GM19240 (cell line): ENCODE data around the gene WSB1.
A peak's percentile ranks its signal among the peaks of the same experiment; 100 is the strongest.
"Not testable (repeated sequence)": the region's sequence is repeated elsewhere in the genome, so short reads cannot be mapped to it uniquely, and the experiment has no call there.

ENCODE experiments used
- DNase-seq: peaks from one replicate; pipeline ENCODE4 v3.0.0; 2011; ENCODE audit warnings: low spot score; ENCODE audit not compliant: insufficient read length

WSB1 gene, protein sequence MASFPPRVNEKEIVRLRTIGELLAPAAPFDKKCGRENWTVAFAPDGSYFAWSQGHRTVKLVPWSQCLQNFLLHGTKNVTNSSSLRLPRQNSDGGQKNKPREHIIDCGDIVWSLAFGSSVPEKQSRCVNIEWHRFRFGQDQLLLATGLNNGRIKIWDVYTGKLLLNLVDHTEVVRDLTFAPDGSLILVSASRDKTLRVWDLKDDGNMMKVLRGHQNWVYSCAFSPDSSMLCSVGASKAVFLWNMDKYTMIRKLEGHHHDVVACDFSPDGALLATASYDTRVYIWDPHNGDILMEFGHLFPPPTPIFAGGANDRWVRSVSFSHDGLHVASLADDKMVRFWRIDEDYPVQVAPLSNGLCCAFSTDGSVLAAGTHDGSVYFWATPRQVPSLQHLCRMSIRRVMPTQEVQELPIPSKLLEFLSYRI

DNA sequence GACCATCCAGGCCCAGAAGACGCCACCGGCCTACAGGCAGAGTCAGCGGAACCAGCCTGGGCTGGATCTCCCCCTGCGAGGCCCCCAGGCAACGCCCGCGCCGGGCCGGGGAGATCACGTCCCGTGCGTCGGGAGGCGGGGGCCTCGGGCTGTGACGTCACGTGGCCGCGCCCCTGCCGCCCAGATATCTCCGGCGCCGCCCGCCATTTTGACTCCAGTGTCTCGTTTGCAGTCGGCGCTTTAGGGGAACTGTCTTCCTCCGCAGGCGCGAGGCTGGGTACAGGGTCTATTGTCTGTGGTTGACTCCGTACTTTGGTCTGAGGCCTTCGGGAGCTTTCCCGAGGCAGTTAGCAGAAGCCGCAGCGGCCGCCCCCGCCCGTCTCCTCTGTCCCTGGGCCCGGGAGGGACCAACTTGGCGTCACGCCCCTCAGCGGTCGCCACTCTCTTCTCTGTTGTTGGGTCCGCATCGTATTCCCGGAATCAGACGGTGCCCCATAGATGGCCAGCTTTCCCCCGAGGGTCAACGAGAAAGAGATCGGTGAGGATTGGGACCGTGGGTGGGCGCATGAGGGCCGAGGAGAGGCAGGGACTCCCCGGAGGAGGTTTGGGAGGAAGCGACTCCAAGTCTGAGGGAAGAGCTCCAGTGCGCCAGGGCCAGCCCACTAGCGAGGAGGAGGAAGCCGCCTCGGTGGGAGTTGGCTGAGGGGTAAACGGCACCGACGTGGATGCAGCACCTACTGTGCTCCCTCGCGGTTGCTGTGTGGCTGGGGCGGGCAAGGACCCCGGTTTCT lies at the start of gene WSB1:
WSB1 (plus strand) TSS at position 217 of the 791 bp plus-strand sequence; CDS start at position 499, 282 bp downstream.
- DNase-seq = peak; percentile 84

DNA sequence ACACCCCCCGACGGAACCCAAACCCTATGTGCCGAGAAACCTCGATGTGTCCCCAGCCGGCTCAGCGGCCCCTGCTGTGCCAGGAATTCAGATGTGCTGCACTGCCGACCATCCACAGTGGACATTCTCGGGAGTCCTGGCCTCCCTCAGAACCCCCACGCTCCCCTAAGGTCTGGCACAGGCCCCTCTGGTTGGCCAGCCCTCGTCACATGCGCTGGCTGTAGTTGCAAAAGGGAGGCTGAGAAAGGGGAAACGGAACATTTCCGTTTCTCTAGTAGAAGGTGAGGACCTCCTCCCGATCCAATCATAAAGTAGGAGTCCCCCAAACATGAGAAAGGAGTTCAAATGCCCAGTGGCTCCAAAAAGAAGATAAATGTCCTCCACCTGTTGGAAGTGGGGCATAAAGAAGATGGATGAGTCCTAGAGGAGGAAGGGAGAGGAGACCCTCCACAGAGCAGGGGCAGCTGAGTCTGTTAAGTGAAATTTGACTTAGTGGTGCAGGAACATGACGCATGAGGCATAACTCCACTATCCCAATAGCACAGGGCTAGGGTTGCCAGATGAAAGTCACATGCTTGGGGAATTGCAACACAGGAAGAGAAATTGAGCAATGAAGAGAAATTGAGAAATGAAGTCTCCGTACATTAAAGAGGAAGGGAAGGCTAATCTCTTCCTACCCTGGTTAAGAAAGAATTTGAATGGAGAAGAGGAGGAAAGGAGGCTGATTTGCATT lies 49.3 kb upstream of the WSB1 start:
- no peak for DNase-seq

- peak; percentile 63 for DNase-seq
Measured at GRCh38 chr17:27245230-27245696, 48.7 kb upstream of the WSB1 start.

DNA sequence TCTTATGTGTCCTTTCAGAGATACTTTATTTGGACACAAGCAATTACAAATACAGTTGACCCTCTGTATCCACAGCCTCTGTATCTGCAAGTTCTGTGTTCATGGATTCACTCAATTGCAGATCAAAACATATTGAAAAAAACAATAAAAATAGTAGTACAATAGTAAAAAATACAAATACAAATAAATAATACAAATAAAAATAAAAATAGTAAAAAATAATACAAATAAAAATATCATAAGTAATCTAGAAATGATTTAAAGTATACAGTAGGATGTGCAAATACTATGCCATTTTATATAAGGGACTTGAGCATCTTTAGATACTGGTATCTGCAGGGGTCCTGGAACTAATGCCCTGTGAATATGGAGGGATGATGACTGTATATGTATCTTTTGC lies 47.4 kb upstream of the WSB1 start:
- DNase-seq = no peak

GRCh38 chr17:27247071-27247957 lies 46.6 kb upstream of the WSB1 start:
- no peak for DNase-seq

DNA sequence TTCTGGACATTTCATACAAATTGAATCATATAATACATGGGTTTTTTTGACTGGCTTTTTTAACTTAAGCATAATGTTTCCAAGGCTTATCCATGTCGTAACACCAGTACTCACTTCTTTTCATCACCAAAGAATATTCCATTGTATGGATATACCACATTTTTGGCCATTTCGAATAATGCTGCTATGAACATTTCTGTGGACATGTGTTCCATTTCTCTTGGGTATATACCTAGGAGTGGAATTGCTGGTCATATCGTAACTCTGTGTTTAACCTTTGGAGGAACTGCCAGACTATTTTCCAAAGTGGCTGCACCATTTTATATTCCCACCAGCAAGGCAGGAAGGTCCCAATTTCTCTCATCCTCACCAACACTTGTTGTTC lies 46.0 kb upstream of the WSB1 start:
- DNase-seq = no peak

DNA sequence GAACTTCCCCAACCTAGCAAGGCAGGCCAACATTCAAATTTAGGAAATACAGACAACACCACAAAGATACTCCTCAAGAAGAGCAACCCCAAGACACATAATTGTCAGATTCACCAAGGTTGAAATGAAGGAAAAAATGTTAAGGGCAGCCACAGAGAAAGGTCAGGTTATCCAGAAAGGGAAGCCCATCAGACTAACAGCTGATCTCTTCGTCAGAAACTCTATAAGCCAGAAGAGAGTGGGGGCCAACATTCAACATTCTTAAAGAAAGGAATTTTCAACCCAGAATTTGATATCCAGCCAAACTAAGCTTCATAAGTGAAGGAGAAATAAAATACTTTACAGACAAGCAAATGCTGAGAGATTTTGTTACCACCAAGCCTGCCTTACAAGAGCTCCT lies 43.1 kb upstream of the WSB1 start:
- DNase-seq = not testable (repeated sequence)

GRCh38 chr17:27254802-27255201 lies 39.1 kb upstream of the WSB1 start:
- not testable (repeated sequence) for DNase-seq

DNA sequence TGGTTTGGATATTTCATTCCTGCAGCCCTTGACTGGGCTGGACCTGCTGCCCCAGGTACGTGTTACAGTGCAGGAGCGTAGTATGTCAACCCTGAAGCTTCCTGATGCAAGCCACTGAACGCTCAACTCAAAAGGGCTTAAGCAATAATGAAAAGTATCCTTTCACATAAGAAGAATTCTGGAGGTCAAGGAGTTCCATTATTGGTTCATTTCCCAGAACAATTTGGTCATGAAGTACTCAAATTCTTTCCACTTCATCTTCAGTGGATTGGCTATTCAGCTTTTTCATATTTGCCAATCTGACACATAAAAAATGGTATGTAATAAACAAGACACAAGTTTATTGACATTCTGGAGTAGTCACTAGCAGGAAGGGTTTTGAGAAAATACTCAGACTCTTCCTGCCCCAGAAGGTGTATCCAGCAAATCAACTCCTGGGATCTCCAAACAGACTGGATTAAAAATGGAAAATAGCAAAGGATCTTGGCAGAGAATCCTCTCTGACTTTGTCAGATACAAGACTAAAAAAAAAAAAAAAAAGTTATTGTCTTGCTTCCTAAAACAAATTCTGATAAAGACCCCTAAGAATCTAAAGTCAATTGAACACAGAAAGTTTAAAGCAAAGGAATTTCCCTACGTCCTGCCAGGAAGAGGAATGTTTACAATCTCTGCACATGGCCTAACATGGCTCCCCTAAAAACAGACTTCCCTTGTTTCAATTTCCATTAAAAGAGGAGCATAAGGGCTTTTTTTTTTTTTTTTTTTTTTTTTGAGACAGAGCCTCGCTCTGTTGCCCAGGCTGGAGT lies 37.5 kb upstream of the WSB1 start:
- no peak for DNase-seq

- DNase-seq = no peak
Measured at GRCh38 chr17:27257031-27257357, 36.9 kb upstream of the WSB1 start.

GRCh38 chr17:27259356-27259755 lies 34.6 kb upstream of the WSB1 start:
- no peak for DNase-seq

- no peak for DNase-seq
Measured at GRCh38 chr17:27263386-27263785, 30.5 kb upstream of the WSB1 start.

DNA sequence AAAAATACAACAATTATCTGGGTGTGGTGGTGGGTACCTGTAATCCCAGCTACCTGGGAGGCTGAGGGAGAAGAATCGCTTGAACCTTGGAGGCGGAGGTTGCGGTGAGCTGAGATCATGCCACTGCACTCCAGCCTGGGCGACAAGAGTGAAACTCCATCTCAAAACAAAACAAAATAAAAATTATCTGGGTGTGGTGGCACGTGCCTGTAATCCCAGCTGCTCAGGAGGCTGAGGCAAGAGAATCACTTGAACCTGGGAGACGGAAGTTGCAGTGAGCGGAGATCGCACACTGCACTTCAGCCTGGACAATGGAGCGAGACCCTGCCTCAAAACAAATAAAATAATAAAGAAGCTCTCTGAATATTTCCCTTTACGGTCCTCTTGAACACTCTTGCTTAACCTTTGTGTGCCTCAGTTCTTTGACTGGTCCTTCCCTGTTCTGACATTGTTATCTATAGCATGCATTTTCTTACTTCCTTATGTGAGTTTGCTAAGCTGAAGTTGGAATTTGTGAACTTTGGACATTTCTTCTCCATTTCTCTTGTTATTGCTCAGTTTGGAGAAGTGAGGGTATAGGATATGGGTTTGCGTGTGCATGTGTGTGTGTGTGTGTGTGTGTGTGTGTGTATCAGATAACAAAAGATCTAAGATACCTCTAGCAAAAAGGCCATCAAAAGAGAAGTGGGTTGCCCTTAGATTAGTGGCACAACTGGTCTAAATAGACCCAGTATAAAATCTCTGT lies 29.7 kb upstream of the WSB1 start:
- no peak for DNase-seq

DNA sequence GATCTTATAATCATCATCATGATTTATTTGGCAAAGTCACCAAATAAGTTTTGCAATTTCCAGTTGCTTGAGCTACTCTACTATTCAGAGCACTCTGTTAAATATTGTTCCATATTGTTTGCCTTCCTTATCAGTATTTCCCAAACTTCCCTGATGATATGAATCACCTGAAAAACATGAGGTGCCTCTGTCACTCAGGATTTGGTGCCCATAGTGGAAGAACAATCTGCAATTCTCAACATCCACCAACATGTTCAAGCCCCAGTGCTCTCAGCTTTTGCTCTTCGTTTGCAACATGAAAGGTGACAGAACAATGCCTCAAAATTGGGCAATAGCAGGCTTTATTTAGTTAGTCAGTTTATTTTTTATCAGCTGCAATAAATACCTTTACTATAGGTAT lies 28.6 kb upstream of the WSB1 start:
- DNase-seq = no peak

DNA sequence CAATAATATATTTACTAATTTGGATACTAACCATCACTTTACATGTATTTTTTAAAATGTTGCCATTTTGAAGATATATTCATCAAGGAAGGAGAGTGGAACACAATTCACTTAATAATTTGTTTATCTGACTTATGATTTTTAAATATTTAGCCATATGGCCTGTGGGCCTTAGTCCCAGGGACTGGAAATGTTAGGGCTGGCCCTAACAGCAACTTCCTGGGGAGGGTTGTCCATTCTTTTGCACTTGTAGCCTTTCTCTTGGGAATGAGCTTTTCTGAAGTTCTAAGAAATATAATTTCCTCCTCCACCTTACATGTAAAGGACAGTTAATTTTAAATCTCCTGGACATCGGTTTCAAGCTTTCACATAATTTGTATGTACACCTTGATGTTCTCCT lies 27.7 kb upstream of the WSB1 start:
- DNase-seq = no peak

GRCh38 chr17:27268394-27269085 lies 25.4 kb upstream of the WSB1 start:
- no peak for DNase-seq

GRCh38 chr17:27269201-27269600 lies 24.7 kb upstream of the WSB1 start:
- DNase-seq = no peak

GRCh38 chr17:27269974-27270373 lies 23.9 kb upstream of the WSB1 start:
- no peak for DNase-seq

GRCh38 chr17:27276653-27277156 lies 17.2 kb upstream of the WSB1 start:
- DNase-seq = no peak
